Measurements from ENCODE around the gene GYG1. TPM values are rescaled to one million over a fixed set of nuclear protein-coding genes. Genes with fewer than 3 reads are reported as not detected.

The GYG1 gene
- total RNA-seq, 1 experiment from 2014 or later, result 28.0 TPM

- H3K9me3 ChIP-seq, result no peaks in the 10 kb centered on the region
- no peak for DNase-seq
- H3K36me3 ChIP-seq (ENCODE audit: control insufficient read depth, insufficient read depth, low read length), result no peaks in the 10 kb centered on the region
- POLR2A ChIA-PET, result no interaction called here
- H3K4me1 ChIP-seq, result no peaks in the 10 kb centered on the region
- peaks cover 3% of the 10 kb centered on the region for H3K27me3 Mint-ChIP-seq (ENCODE audit: insufficient read depth, unreplicated experiment)
- H3K4me1 Mint-ChIP-seq (ENCODE audit: low read depth, unreplicated experiment), result no peaks in the 10 kb centered on the region
- H3K4me3 ChIP-seq (ENCODE audit: low read depth, low read length), result no peak overlapping the region
- no peak overlapping the region for H3K4me3 Mint-ChIP-seq (ENCODE audit: unreplicated experiment)
- BruUV-seq (replicated peaks), result no TSS peak
- H3K9me3 Mint-ChIP-seq (ENCODE audit: unreplicated experiment), result peaks cover 4% of the 10 kb centered on the region
- H3K27ac Mint-ChIP-seq (ENCODE audit: unreplicated experiment), result no peak overlapping the region
- TF ChIP-seq, protein P1, sequence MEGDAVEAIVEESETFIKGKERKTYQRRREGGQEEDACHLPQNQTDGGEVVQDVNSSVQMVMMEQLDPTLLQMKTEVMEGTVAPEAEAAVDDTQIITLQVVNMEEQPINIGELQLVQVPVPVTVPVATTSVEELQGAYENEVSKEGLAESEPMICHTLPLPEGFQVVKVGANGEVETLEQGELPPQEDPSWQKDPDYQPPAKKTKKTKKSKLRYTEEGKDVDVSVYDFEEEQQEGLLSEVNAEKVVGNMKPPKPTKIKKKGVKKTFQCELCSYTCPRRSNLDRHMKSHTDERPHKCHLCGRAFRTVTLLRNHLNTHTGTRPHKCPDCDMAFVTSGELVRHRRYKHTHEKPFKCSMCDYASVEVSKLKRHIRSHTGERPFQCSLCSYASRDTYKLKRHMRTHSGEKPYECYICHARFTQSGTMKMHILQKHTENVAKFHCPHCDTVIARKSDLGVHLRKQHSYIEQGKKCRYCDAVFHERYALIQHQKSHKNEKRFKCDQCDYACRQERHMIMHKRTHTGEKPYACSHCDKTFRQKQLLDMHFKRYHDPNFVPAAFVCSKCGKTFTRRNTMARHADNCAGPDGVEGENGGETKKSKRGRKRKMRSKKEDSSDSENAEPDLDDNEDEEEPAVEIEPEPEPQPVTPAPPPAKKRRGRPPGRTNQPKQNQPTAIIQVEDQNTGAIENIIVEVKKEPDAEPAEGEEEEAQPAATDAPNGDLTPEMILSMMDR (IDR thresholded peaks at IDR 0.05; ENCODE audit: insufficient read depth in 1 of 2, low read depth in 1 of 2, low read length in 1 of 2, severe bottlenecking in 1 of 2, unreplicated experiment in 1 of 2), result no peak
- intact Hi-C loops (cut with micrococcal nuclease; ENCODE audit: unreplicated experiment), result no loop called here
- CTCF ChIA-PET, result no interaction called here
- no peaks in the 10 kb centered on the region for H3K36me3 Mint-ChIP-seq (ENCODE audit: insufficient read depth, unreplicated experiment)
- H3K27me3 ChIP-seq (replicated peaks; ENCODE audit: control insufficient read depth, insufficient read depth, low read length), result no peaks in the 10 kb centered on the region
Measured at GRCh38 chr3:148971401-148972163, 19.8 kb upstream of the GYG1 start.

- Mint-ChIP-seq H3K27me3 (ENCODE audit: insufficient read depth, unreplicated experiment) (peaks cover 8% of the 10 kb centered on the region), H3K36me3 (ENCODE audit: insufficient read depth, unreplicated experiment) (no peaks in the 10 kb centered on the region), H3K9me3 (ENCODE audit: unreplicated experiment) (peaks cover 12% of the 10 kb centered on the region), H3K4me1 (ENCODE audit: low read depth, unreplicated experiment) (no peaks in the 10 kb centered on the region), H3K27ac (ENCODE audit: unreplicated experiment) (no peak overlapping the region), H3K4me3 (ENCODE audit: unreplicated experiment) (no peak overlapping the region)
- intact Hi-C loops (cut with micrococcal nuclease; ENCODE audit: unreplicated experiment), result no loop called here
- H3K9me3 ChIP-seq, result no peaks in the 10 kb centered on the region; the same call in 1 of the 2 replicates
- H3K4me3 ChIP-seq (ENCODE audit: low read depth, low read length), result no peak overlapping the region
- no peaks in the 10 kb centered on the region for H3K36me3 ChIP-seq (ENCODE audit: control insufficient read depth, insufficient read depth, low read length)
- ChIA-PET POLR2A (no interaction called here), CTCF (no interaction called here)
- TF ChIP-seq, protein P1 (IDR thresholded peaks at IDR 0.05; ENCODE audit: insufficient read depth in 1 of 2, low read depth in 1 of 2, low read length in 1 of 2, severe bottlenecking in 1 of 2, unreplicated experiment in 1 of 2), result no peak
- DNase-seq, result no peak
- H3K27me3 ChIP-seq (replicated peaks; ENCODE audit: control insufficient read depth, insufficient read depth, low read length), result no peaks in the 10 kb centered on the region
- no peaks in the 10 kb centered on the region for H3K4me1 ChIP-seq
- no TSS peak for BruUV-seq (replicated peaks)
Measured at GRCh38 chr3:148974726-148975125, 16.6 kb upstream of the GYG1 start.

DNA sequence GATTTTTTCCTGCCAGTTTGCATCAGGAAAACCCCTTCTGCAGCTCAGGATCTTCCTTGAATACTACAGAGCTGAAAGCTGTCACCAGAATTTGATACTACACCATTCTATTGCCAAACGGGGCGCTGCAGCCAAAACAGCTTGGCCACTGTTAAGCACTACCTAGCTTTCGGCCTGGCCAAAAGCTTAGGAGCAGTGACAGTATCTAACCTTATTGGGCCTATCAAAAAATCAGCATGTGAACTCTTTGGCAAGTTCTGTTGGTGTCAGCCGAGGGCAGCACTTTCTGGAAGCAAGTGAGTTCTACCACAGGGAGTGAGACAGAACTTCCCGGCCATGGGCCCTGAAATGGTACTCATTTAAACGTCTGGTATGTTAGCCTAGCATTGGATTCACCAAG lies 16.1 kb upstream of the GYG1 start:
- no TSS peak for BruUV-seq (replicated peaks)
- DNase-seq, result no peak
- TF ChIP-seq, protein P1 (IDR thresholded peaks at IDR 0.05; ENCODE audit: insufficient read depth in 1 of 2, low read depth in 1 of 2, low read length in 1 of 2, severe bottlenecking in 1 of 2, unreplicated experiment in 1 of 2), result no peak
- H3K27me3 Mint-ChIP-seq (ENCODE audit: insufficient read depth, unreplicated experiment), result peaks cover 10% of the 10 kb centered on the region
- Histone ChIP-seq H3K4me3 (ENCODE audit: low read depth, low read length) (no peak overlapping the region), H3K27me3 (replicated peaks; ENCODE audit: control insufficient read depth, insufficient read depth, low read length) (no peaks in the 10 kb centered on the region), H3K36me3 (ENCODE audit: control insufficient read depth, insufficient read depth, low read length) (no peaks in the 10 kb centered on the region), H3K9me3 (no peaks in the 10 kb centered on the region; the same call in 1 of the 2 replicates), H3K4me1 (no peaks in the 10 kb centered on the region)
- H3K4me1 Mint-ChIP-seq (ENCODE audit: low read depth, unreplicated experiment), result no peaks in the 10 kb centered on the region
- H3K9me3 Mint-ChIP-seq (ENCODE audit: unreplicated experiment), result peaks cover 12% of the 10 kb centered on the region
- no peak overlapping the region for H3K27ac Mint-ChIP-seq (ENCODE audit: unreplicated experiment)
- intact Hi-C loops (cut with micrococcal nuclease; ENCODE audit: unreplicated experiment), result no loop called here
- no peak overlapping the region for H3K4me3 Mint-ChIP-seq (ENCODE audit: unreplicated experiment)
- H3K36me3 Mint-ChIP-seq (ENCODE audit: insufficient read depth, unreplicated experiment), result no peaks in the 10 kb centered on the region
- POLR2A ChIA-PET, result no interaction called here
- CTCF ChIA-PET, result no interaction called here

All from Caco-2 (cell line).